Panc1 (cell line): ENCODE data around the gene CSF2RB.

Experiments used
- CTCF ChIP-seq: fragments of 450-650 bp; IDR thresholded peaks from 2 replicates; pipeline ENCODE4 v1.5.1; 2017; ENCODE audit warnings: mild to moderate bottlenecking
- POLR2AphosphoS5 ChIP-seq: IDR thresholded peaks from 2 replicates; pipeline ENCODE4 v1.6.1; 2012; ENCODE audit warnings: mild to moderate bottlenecking, low read depth, low read length, moderate library complexity
- REST ChIP-seq, 2 experiments: IDR thresholded peaks; 2 replicates each; pipeline ENCODE4 v1.6.1; 2011 to 2012; ENCODE audit warnings: low read depth in 2 of 2, control low read depth in 1 of 2, low read length in 1 of 2, mild to moderate bottlenecking in 1 of 2, moderate library complexity in 1 of 2; ENCODE audit not compliant: insufficient read depth in 1 of 2
- SIN3A ChIP-seq: IDR thresholded peaks from 2 replicates; pipeline ENCODE4 v1.6.1; 2012; ENCODE audit warnings: low read depth, mild to moderate bottlenecking, low read length, moderate library complexity, borderline replicate concordance; ENCODE audit not compliant: insufficient read depth
- TCF7L2 ChIP-seq: IDR thresholded peaks from 2 replicates; pipeline ENCODE4 v1.6.1; 2011; ENCODE audit warnings: mild to moderate bottlenecking, low read depth, low read length, inconsistent platforms

GRCh38 chr22:36976606-36977005, 63.2 kb downstream of the CSF2RB start:
- TF ChIP-seq CTCF, result no peak
- no peak for TF ChIP-seq REST (IDR thresholded peaks at IDR 0.05; ENCODE audit: insufficient read depth in 1 of 2, low read depth in 2 of 2, low read length in 1 of 2)
- no peak for TF ChIP-seq POLR2AphosphoS5
- TF ChIP-seq SIN3A, result no peak
- TF ChIP-seq TCF7L2, result no peak
